ENCODE measurements around the gene CD8A.

CD8A gene

GRCh38 chr2:86826951-86827350 lies 36.2 kb upstream of the CD8A start:
- no peak overlapping the region for H3K4me3 ChIP-seq (replicated peaks in 1 of 2; ENCODE audit: low read depth in 2 of 2, low read length in 2 of 2)
- no peak for DNase-seq (ENCODE audit: low read depth in 2 of 2)
- TF ChIP-seq CTCF (IDR thresholded peaks at IDR 0.05; ENCODE audit: low read depth, low read length): no peak

GRCh38 chr2:86825693-86826381 lies 35.1 kb upstream of the CD8A start:
- no peak for TF ChIP-seq CTCF (IDR thresholded peaks at IDR 0.05; ENCODE audit: low read depth, low read length)
- no peak overlapping the region for H3K4me3 ChIP-seq (replicated peaks in 1 of 2; ENCODE audit: low read depth in 2 of 2, low read length in 2 of 2)
- DNase-seq (ENCODE audit: low read depth in 2 of 2): no peak

- TF ChIP-seq CTCF (IDR thresholded peaks at IDR 0.05; ENCODE audit: low read depth, low read length): no peak
- no peak overlapping the region for H3K4me3 ChIP-seq (replicated peaks in 1 of 2; ENCODE audit: low read depth in 2 of 2, low read length in 2 of 2)
- no peak for DNase-seq (ENCODE audit: low read depth in 2 of 2)
Observed at GRCh38 chr2:86825036-86825692, 34.5 kb upstream of the CD8A start.

GRCh38 chr2:86822668-86823345 lies 32.1 kb upstream of the CD8A start:
- no peak for TF ChIP-seq CTCF (IDR thresholded peaks at IDR 0.05; ENCODE audit: low read depth, low read length)
- DNase-seq (ENCODE audit: low read depth in 2 of 2): no peak
- H3K4me3 ChIP-seq (replicated peaks in 1 of 2; ENCODE audit: low read depth in 2 of 2, low read length in 2 of 2): no peak overlapping the region

- H3K4me3 ChIP-seq (replicated peaks in 1 of 2; ENCODE audit: low read depth in 2 of 2, low read length in 2 of 2): no peak overlapping the region
Observed at GRCh38 chr2:86821842-86822241, 31.1 kb upstream of the CD8A start.

GRCh38 chr2:86821306-86821705 lies 30.6 kb upstream of the CD8A start:
- no peak for TF ChIP-seq CTCF (IDR thresholded peaks at IDR 0.05; ENCODE audit: low read depth, low read length)
- no peak overlapping the region for H3K4me3 ChIP-seq (replicated peaks in 1 of 2; ENCODE audit: low read depth in 2 of 2, low read length in 2 of 2)
- no peak for DNase-seq (ENCODE audit: low read depth in 2 of 2)

More at GRCh38 chr2:86821842-86822241, 31.1 kb upstream of the CD8A start:
- DNase-seq (ENCODE audit: low read depth in 2 of 2): no peak
- TF ChIP-seq CTCF (IDR thresholded peaks at IDR 0.05; ENCODE audit: low read depth, low read length): no peak

Measured in cardiac fibroblast (primary cell).